Endothelial cell of hepatic sinusoid (primary cell): ENCODE measurements around the gene CFB.
"Not testable (repeated sequence)": the region's sequence is repeated elsewhere in the genome, so short reads cannot be mapped to it uniquely, and the experiment has no call there.

ENCODE experiments used
- in situ Hi-C: cut with HindIII; loops from 2 replicates; pipeline ENCODE4 v1.10.0; 2017; ENCODE audit warnings: low sequenced_read_pairs

The CFB gene

DNA sequence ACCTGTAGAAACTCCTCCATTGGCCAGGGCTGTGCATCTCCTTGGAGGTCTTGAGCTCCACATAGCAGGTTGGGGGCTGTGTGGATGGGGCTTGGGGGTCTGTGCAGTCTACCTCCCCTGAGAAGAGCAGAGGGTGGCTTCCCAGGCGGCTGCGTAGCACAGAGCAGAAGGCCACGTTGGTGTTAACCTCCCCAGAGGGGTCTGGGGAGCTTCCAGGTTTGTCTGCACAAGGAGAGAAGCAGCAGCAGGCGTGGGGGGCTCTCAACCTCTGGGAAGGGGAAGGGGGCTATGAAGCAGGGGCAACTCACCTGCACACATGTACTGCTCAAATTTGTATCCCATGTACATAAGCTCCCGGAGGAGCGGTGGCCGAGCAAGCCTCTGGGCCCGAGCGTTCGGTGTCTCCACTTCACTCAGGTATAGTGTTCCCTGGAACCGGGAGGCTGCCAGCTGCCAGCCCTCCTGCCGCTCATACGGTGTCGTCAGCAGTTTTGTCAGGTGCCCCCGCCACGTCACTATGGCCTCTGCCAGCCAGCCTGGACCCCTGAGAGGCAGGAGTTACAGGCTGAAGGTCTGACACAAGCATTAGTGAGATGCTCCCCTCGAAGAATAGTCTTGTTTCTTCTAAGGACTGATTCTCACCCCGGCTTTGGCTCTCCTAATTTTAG is 24.8 kb downstream of the CFB start:
- in situ Hi-C loops, result no loop called here

DNA sequence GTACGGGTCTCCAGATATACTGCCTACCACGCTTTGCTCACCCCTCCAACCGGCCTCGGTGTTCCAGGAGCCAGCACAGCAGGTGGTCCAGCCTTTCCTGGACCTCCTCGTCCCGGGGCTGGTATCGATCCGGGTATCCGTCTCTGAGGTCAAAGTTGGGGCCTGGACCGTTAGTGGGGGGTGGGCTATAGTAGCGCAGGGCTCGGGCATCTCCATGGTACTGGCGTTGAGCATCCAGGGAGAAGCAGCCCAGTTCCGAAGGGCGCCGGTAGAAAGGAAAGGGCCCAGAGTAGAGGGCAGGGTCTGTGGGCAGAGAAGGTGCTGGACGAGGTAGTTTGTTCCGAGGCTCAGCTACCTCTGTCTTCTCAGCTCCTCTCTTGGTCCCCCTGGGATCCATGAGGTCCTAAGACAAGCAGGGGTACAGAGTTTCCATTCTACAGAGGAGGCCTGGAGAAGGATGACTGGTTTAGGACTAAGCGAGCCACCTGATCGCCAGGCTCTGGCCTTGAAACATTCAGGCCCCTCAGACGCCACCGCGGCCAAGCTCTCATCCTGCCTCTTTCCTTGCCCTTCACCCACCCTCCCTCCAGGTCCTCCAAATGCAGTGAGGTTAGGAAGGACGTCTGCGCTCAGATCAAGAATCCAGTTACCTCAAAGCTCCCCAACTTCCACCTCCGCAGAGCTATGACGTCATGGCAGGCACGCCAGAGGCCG is 25.5 kb downstream of the CFB start:
- in situ Hi-C loops, result no loop called here

DNA sequence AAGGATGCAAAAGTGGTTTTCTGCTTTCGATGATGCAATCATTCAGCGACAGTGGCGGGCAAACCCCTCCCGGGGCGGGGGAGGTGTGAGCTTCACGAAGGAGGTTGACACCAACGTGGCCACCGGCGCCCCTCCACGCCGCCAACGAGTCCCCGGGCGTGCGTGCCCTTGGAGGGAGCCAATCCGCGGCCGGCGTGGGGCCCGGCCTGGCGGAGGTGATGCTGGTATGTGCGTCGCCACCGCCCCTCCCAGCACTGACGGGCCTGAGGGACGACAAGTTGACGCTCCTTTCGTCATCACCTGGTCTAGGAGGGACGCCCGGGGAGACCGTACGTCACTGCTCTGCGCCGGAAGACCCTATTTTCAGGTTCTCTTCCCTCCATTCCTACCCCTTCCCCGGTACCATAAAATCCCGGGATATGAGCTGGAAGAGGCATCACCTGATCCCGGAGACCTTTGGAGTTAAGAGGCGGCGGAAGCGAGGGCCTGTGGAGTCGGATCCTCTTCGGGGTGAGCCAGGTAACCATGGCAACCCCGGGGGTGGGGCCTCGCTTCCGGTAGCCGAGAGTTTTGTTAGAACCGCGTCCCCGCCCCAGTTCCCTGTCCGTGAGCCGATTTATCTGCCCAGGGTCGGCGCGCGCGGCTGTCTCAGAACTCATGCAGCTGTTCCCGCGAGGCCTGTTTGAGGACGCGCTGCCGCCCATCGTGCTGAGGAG is 26.3 kb downstream of the CFB start, which contains the start of gene DXO:
DXO (minus strand) TSS at position 146 of the 716 bp plus-strand sequence. CDS start 463 bp downstream, outside the sequence.
- in situ Hi-C loops, result no loop called here

DNA sequence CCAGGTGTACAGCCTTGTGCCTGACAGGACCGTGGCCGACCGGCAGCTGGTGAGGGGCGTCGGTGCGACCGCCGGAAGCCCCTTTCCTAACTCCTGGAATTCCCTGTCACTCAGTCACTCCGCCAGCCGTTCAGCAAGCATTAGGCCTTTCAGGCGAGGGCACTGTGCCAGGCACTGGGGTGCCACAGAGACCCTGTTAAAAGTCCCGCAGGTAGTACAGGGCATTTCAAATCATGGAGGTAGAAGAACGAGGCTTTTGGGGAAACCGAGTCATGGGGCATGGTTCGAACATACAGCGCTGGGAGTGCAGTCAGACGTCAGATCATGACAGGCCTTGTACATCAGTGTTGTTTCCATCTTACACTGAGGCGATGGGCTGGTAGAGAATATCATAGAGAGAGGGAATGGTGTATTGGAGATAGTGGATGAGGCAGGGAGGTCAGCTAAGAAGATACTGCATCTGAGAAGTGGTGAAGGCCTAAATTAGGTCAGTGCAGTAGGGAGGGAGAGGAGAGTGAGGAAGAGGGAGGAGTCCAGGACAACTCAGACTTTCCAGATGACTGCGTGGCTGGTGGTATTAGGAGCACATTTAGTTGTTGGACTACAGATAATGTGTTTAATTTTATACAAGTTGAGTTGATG is 26.9 kb downstream of the CFB start:
- in situ Hi-C loops, result no loop called here

DNA sequence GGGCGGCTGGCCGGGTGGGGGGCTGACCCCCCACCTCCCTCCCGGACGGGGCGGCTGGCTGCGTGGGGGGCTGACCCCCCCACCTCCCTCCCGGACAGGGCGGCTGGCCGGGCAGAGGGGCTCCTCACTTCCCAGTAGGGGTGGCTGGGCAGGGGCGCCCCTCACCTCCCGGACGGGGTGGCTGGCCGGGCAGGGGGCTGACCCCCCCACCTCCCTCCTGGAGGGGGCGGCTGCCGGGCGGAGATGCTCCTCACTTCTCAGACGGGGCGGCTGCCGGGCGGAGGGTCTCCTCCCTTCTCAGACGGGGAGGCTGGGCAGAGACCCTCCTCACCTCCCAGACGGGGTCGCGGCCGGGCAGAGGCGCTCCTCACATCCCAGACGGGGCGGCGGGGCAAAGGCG is 30.2 kb downstream of the CFB start:
- in situ Hi-C loops, result not testable (repeated sequence)

DNA sequence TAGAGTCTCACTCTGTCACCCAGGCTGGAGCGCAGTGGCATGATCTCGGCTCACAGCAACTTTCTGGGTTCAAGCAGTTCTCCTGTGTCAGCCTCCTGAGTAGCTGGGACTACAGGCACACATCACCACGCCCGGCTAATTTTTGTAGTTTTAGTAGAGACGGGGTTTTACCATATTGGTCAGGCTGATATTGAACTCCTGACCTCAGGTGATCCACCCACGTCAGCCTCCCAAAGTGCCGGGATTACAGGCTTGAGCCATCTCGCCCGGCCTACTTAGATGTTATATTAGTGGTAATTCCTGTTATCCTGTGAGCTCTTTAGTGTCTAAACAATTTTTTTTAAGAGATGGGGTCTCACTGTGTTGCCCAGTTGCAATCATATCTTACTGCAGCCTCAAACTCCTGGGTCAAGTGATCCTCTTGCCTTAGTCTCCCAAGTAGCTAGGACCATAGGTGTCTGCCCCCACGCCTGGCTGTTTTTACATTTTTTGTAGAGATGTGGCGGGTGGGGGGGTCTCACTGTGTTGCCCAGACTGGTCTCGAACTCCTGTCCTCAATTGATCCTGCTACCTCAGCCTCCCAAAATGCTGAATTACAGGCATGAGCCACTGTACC is 32.0 kb downstream of the CFB start:
- in situ Hi-C loops, result no loop called here

DNA sequence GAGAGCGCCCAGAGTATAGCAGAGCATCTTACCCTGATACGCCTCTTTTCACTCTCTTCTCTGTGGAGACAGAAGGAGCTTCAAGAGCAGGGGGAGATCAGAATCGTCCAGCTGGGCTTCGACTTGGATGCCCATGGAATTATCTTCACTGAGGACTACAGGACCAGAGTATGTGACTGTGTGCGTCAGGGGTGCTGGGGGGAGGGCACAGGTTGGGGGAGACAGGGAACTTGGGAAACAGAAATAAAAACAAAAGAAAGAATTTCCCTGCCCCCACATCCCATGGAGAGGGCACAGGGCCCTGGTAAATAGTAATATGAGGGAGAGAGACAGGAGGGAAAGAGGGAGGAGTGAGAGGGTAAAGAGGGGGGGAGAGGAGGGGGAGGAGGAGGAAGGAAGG is 32.9 kb downstream of the CFB start:
- in situ Hi-C loops, result no loop called here

DNA sequence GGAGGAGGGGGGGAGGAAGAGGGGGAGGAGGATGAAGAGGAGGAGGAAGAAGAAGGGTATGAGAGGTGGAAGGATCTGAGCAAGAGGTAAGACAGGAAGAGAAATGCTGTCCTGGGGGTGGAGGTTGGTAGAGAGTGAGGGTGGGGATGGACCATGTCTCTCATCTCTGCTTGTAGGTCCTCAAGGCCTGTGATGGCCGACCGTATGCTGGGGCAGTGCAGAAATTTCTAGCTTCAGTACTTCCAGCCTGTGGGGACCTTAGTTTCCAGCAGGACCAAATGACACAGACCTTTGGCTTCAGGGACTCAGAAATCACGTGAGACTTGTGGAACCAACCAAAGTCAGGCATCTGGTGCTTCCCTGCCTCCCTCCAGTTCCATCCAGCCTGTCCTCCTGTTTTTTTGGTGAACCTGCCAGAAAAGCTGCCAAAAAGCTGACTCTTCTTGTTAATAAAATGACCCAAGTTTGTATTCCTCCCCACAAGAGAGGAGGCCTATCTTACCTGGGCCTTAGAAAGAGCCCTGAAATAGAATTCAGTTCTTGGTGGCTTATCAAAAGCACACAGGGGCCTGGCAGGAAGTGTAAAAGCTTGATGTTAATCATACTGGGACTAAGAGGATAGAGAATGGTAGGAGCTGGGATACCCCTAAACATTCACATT is 33.5 kb downstream of the CFB start:
- in situ Hi-C loops, result no loop called here

DNA sequence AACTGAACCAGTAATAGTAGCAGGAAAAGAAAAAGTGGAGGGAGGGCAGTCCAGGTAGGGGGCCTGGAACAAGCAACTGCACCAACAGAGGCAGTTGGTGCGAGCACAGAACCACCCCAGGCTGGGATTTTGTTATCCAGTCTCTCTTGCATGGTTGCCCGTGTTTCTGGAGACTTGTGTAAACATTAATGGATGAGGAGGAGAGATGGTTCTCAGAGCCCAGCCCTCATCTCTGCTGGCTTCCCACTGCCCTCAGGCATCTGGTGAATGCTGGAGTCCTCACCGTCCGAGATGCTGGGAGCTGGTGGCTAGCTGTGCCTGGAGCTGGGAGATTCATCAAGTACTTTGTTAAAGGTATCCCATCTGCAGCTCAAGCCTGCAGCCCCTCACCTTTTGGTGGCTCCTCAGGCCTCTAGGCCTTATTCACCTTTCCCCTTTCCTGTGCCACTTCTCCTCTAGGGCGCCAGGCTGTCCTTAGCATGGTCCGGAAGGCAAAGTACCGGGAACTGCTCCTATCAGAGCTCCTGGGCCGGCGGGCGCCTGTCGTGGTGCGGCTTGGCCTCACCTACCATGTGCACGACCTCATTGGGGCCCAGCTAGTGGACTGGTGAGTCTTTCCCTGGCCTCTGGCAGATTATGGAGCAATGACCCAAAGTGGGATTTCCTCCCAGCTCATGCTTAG is 34.4 kb downstream of the CFB start:
- in situ Hi-C loops, result not testable (repeated sequence)

DNA sequence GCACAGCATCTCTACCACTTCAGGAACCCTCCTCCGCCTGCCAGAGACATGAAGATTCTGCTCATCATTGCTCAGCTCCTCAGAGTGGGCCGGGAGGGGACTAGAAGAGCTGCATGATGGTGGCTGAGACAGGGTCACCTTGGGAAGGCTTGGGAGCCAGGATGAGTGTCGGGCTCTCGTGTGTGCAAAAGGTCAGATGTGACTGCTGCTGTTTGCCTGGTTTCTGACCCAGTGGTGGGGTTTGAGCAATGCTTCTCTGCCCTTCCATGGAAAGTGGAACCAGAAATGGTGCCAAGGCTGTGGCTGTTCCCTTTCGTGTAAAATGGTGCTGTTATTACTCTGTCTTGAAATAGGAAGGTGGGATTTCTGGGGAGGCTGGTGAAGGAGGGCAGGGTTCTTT is 35.1 kb downstream of the CFB start:
- in situ Hi-C loops, result not testable (repeated sequence)

DNA sequence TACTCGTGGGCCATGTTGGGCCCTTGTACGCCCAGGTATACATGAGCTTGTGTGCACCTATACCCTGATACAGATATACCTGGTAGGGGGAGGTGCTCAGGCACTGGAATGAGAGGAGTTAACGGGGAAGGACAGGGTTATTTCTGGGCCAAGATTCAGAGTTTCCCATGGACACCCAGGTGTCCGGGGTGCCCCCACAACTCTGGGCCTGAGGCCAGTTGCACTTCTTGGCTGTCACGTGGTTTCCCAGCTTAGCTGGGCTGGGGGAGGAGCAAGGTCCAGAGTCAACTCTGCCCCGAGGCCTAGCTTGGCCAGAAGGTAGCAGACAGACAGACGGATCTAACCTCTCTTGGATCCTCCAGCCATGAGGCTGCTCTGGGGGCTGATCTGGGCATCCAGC is 35.8 kb downstream of the CFB start, which contains the start of gene C4A:
C4A (plus strand) TSS at position 314 of the 400 bp plus-strand sequence; CDS start at position 365, 51 bp downstream.
- in situ Hi-C loops, result not testable (repeated sequence)

DNA sequence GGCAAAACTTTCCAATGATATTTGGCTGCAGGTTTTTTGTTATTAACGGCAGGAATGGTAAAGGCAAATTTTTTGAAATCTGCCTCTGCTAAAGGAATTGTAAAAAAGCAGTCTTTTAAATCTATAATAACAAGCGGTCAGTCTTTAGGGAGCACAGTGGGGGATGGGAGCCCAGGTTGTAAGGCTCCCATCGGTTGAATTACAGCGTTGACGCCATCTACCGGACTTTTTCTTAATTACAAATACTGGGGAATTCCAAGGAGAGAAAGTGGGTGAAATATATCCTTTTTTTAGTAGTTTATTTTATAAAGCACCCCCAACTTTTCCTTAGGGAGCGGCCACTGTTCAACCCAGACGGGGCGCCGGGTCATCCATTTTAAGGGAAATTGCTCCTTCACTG is 43.5 kb downstream of the CFB start:
- in situ Hi-C loops, result not testable (repeated sequence)

DNA sequence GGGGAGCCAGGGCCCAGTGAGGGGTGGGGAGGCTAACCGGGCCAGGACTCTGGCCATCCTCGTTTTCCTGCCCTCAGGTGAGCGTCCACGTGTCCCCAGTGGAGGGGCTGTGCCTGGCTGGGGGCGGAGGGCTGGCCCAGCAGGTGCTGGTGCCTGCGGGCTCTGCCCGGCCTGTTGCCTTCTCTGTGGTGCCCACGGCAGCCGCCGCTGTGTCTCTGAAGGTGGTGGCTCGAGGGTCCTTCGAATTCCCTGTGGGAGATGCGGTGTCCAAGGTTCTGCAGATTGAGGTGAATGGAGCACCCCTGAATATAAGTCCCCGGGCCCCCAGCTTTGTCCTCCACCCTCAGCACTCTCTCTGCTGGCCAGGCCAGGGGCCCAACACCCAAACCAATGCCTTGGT is 48.5 kb downstream of the CFB start:
- in situ Hi-C loops, result not testable (repeated sequence)

DNA sequence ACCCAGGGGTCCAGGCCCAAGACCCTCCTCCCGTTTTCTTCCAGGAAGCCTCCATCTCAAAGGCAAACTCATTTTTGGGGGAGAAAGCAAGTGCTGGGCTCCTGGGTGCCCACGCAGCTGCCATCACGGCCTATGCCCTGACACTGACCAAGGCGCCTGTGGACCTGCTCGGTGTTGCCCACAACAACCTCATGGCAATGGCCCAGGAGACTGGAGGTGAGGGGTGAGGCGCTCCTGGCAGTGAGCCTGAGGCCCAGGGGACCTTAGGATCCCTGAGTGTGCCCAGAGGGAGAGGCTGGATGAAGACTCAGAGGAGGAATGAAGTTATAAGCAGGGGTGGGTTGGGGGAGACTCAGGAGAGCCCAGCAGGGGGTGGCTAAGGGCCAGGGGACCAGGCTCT is 50.5 kb downstream of the CFB start:
- in situ Hi-C loops, result not testable (repeated sequence)
